GM23338 (cell line): ENCODE data around the gene HDAC11. TPM values are rescaled to one million over a fixed set of nuclear protein-coding genes. Genes with fewer than 3 reads are reported as not detected.

ENCODE experiments used
- ATAC-seq: fragments of 200-7000 bp; cut with Tn5 transposase; 3 replicates; pipeline ENCODE4 v1.9.1; 2020
- DNase-seq: peaks from one replicate; pipeline ENCODE4 v3.0.0-alpha.2; 2015; ENCODE audit warnings: low spot score
- H2AFZ ChIP-seq: fragments of 200-600 bp; sonication (generic); 2 replicates; pipeline ENCODE4 v1.8.0; 2016; ENCODE audit warnings: antibody characterized with exemption, mild to moderate bottlenecking, moderate library complexity
- H3F3A ChIP-seq: fragments of 200-600 bp; sonication (generic); replicated peaks from 2 replicates; pipeline ENCODE4 v1.8.0; 2017; ENCODE audit warnings: antibody characterized with exemption, mixed run types, low read depth
- H3K27ac ChIP-seq: fragments of 200-600 bp; sonication (generic); 2 replicates; pipeline ENCODE4 v1.6.1; 2016; ENCODE audit warnings: low read depth
- H3K27me3 ChIP-seq: fragments of 200-600 bp; sonication (generic); 2 replicates; pipeline ENCODE4 v1.8.0; 2016; ENCODE audit warnings: mild to moderate bottlenecking, mixed run types, moderate library complexity; ENCODE audit not compliant: insufficient read depth
- H3K36me3 ChIP-seq: fragments of 200-600 bp; sonication (generic); 2 replicates; pipeline ENCODE4 v1.8.0; 2016; ENCODE audit warnings: mild to moderate bottlenecking; ENCODE audit not compliant: insufficient read depth
- H3K4me1 ChIP-seq: fragments of 200-600 bp; sonication (generic); 2 replicates; pipeline ENCODE4 v1.8.0; 2016; ENCODE audit warnings: mild to moderate bottlenecking, moderate library complexity; ENCODE audit not compliant: insufficient read depth
- H3K4me2 ChIP-seq: fragments of 200-600 bp; sonication (generic); 2 replicates; pipeline ENCODE4 v1.7.1; 2017; ENCODE audit warnings: mixed run types
- H3K4me3 ChIP-seq: fragments of 200-600 bp; sonication (generic); 2 replicates; pipeline ENCODE4 v1.6.1; 2016; ENCODE audit warnings: mixed run types
- H3K79me2 ChIP-seq: fragments of 200-600 bp; sonication (generic); replicated peaks from 2 replicates; pipeline ENCODE4 v1.8.0; 2017; ENCODE audit warnings: mild to moderate bottlenecking; ENCODE audit not compliant: insufficient read depth
- H3K9me2 ChIP-seq: fragments of 200-600 bp; sonication (generic); 2 replicates; pipeline ENCODE4 v1.8.0; 2017; ENCODE audit not compliant: insufficient read depth
- H4K20me1 ChIP-seq: fragments of 200-600 bp; sonication (generic); replicated peaks from 2 replicates; pipeline ENCODE4 v1.8.0; 2017; ENCODE audit warnings: mild to moderate bottlenecking; ENCODE audit not compliant: insufficient read depth
- H3K27ac Mint-ChIP-seq: 2 replicates; pipeline ENCODE4 v1.8.0; 2020; ENCODE audit warnings: inconsistent platforms, mild to moderate bottlenecking, moderate library complexity, mixed read lengths
- H3K27me3 Mint-ChIP-seq: 3 replicates; pipeline ENCODE4 v1.8.0; 2022; ENCODE audit warnings: low read depth, mild to moderate bottlenecking, moderate library complexity, mixed read lengths, inconsistent platforms; ENCODE audit not compliant: insufficient read depth, poor library complexity
- H3K36me3 Mint-ChIP-seq: 3 replicates; pipeline ENCODE4 v1.8.0; 2021; ENCODE audit warnings: low read depth, mild to moderate bottlenecking, inconsistent platforms, moderate library complexity, mixed read lengths
- H3K4me1 Mint-ChIP-seq: 3 replicates; pipeline ENCODE4 v1.8.0; 2020; ENCODE audit warnings: mild to moderate bottlenecking, inconsistent platforms, mixed read lengths
- H3K4me3 Mint-ChIP-seq: 3 replicates; pipeline ENCODE4 v1.8.0; 2021; ENCODE audit warnings: moderate library complexity, mild to moderate bottlenecking, inconsistent platforms, mixed read lengths
- H3K9me3 Mint-ChIP-seq: 3 replicates; pipeline ENCODE4 v1.8.0; 2020; ENCODE audit warnings: moderate library complexity, mild to moderate bottlenecking, inconsistent platforms, mixed read lengths
- CREB1 ChIP-seq: fragments of 250-450 bp; sonication (Bioruptor Pico); IDR thresholded peaks from 2 replicates; pipeline ENCODE4 v1.5.0; 2020; ENCODE audit warnings: low read depth, mild to moderate bottlenecking, moderate library complexity
- ETS1 ChIP-seq: IDR thresholded peaks from 2 replicates; pipeline ENCODE4 v1.6.1; 2016; ENCODE audit warnings: antibody characterized with exemption
- EZH2 ChIP-seq: fragments of 200-600 bp; sonication (generic); IDR thresholded peaks from one replicate; pipeline ENCODE4 v1.8.0; 2017; ENCODE audit warnings: antibody characterized with exemption, mild to moderate bottlenecking, low read depth; ENCODE audit not compliant: unreplicated experiment
- EZH2phosphoT487 ChIP-seq: fragments of 200-600 bp; sonication (generic); IDR thresholded peaks from one replicate; pipeline ENCODE4 v1.8.1; 2018; ENCODE audit warnings: antibody characterized with exemption; ENCODE audit not compliant: unreplicated experiment
- JUNB ChIP-seq: IDR thresholded peaks from one replicate; pipeline ENCODE4 v1.6.1; 2016; ENCODE audit warnings: antibody characterized with exemption; ENCODE audit not compliant: unreplicated experiment
- NANOG ChIP-seq: IDR thresholded peaks from 2 replicates; pipeline ENCODE4 v1.6.1; 2016; ENCODE audit warnings: antibody characterized with exemption, borderline replicate concordance
- POLR2AphosphoS5 ChIP-seq: IDR thresholded peaks from 2 replicates; pipeline ENCODE4 v1.6.1; 2016; ENCODE audit warnings: antibody characterized with exemption, low read depth
- REST ChIP-seq: IDR thresholded peaks from one replicate; pipeline ENCODE4 v1.6.1; 2018; ENCODE audit warnings: antibody characterized with exemption; ENCODE audit not compliant: unreplicated experiment
- STAT1 ChIP-seq: IDR thresholded peaks from one replicate; pipeline ENCODE4 v1.6.1; 2016; ENCODE audit warnings: antibody characterized with exemption; ENCODE audit not compliant: unreplicated experiment
- ZNF114 ChIP-seq: fragments of 250-450 bp; sonication (Bioruptor Pico); IDR thresholded peaks from 2 replicates; pipeline ENCODE4 v1.5.0; 2020; ENCODE audit warnings: mild to moderate bottlenecking, moderate library complexity
- ZNF331 ChIP-seq: fragments of 250-450 bp; sonication (Bioruptor Pico); IDR thresholded peaks from 2 replicates; pipeline ENCODE4 v1.5.0; 2020; ENCODE audit warnings: low read depth, mild to moderate bottlenecking, moderate library complexity
- ZNF462 ChIP-seq: fragments of 250-450 bp; sonication (Bioruptor Pico); IDR thresholded peaks from 2 replicates; pipeline ENCODE4 v1.5.0; 2020; ENCODE audit warnings: mild to moderate bottlenecking, moderate library complexity
- polyA plus RNA-seq: library from polyadenylated mRNA; unstranded; fragments of >200 nt; fragmentation: Nextera tagmentation; extraction: Ambion mirVana; gene quantifications from 2 replicates; pipeline ENCODE4 v1.2.1, GENCODE V29; 2016
- total RNA-seq: library from RNA; depleted of rRNA; stranded (reverse); fragments of >200 nt; shearing (Covaris generic); gene quantifications from 2 replicates; pipeline ENCODE4 v1.2.3, GENCODE V29; 2014

HDAC11 gene
- total and polyA plus RNA-seq, 2 experiments from 2014 or later, result 5.4 to 15.8 TPM

- DNase-seq (no peak), ATAC-seq (no peak)
- Mint-ChIP-seq H3K36me3 (no peaks in the 10 kb centered on the region), H3K27ac (no peak overlapping the region), H3K27me3 (peaks cover 11% of the 10 kb centered on the region), H3K4me3 (no peak overlapping the region), H3K9me3 (no peaks in the 10 kb centered on the region), H3K4me1 (peaks cover 7% of the 10 kb centered on the region)
- Histone ChIP-seq H3K36me3 (no peaks in the 10 kb centered on the region), H3K9me2 (no peaks in the 10 kb centered on the region), H3K4me1 (peaks cover 7% of the 10 kb centered on the region; the same call in 1 of the 2 replicates), H2AFZ (no peak overlapping the region), H3K27me3 (no peaks in the 10 kb centered on the region), H3K4me2 (no peak overlapping the region), H3F3A (no peaks in the 10 kb centered on the region), H3K79me2 (no peaks in the 10 kb centered on the region), H3K4me3 (no peak overlapping the region), H4K20me1 (no peaks in the 10 kb centered on the region), H3K27ac (no peak overlapping the region)
- TF ChIP-seq CREB1 (CRISPR knock-in tag) (no peak), JUNB (no peak), ZNF114 (no peak), ETS1 (no peak), EZH2phosphoT487 (no peak), ZNF331 (CRISPR knock-in tag) (no peak), NANOG (no peak), REST (no peak), ZNF462 (no peak), STAT1 (no peak), POLR2AphosphoS5 (no peak), EZH2 (no peak)
Observed at GRCh38 chr3:13497386-13497785, 17.3 kb downstream of the HDAC11 start.
